Upper lobe of left lung (tissue), 4 donors: ENCODE data around the gene ANAPC13.

Experiments
- CTCF ChIP-seq, 6 experiments: fragments of 450-650 bp in 4 of 6; fragments of 200-600 bp in 2 of 6; sonication (generic) in 2 of 6; IDR thresholded peaks; one replicate each; pipeline ENCODE4 v1.5.1; 2016 to 2019; ENCODE audit warnings: antibody characterized with exemption in 6 of 6
- POLR2AphosphoS5 ChIP-seq, 2 donors: sonication (generic); formaldehyde crosslinking; IDR thresholded peaks; one replicate each; pipeline ENCODE4 v1.5.1; 2017; ENCODE audit warnings: antibody characterized with exemption in 2 of 2

DNA sequence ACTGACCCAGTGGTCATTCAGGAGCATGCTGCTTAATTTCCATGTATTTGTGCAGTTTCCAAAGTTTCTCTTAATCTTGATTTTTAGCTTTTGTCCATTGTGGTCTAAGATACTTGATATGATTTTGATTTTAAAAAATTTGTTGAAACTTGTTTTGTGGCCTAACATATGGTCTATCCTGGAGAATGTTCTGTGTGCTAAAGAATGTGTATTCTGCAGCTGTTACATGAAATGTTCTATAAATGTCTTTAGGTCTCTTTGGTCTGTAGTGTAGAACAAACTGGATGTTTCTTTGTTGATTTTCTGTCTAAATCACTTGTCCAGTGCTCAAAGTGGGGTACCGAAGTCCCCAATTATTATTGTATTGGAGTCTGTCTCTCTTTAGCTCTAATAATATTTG lies 17.5 kb upstream of the ANAPC13 start:
- TF ChIP-seq CTCF (IDR thresholded peaks at IDR 0.05), result no peak
- TF ChIP-seq POLR2AphosphoS5 (IDR thresholded peaks at IDR 0.05), result no peak
